BJ (cell line): ENCODE data around the gene CCDC175. TPM values are rescaled to one million over a fixed set of nuclear protein-coding genes. Genes with fewer than 3 reads are reported as not detected.

Source experiments
- CTCF ChIA-PET: fragments of 350-600 bp; formaldehyde crosslinking; extraction: SDS; loops from one replicate; lab custom pipeline; 2021; ENCODE audit warnings: antibody characterized with exemption, inconsistent platforms; lab: Yijun Ruan, JAX
- POLR2A ChIA-PET: fragments of 300-600 bp; sonication (Branson Sonifier 250); formaldehyde crosslinking; extraction: SDS; loops from one replicate; lab custom pipeline; 2021; ENCODE audit warnings: antibody characterized with exemption; lab: Charles Lee
- DNase-seq: peaks from one replicate; pipeline ENCODE4 v3.0.0-alpha.2; 2011; ENCODE audit warnings: low read depth
- H3K27me3 ChIP-seq: 2 replicates; pipeline ENCODE4 v1.6.0; 2011; ENCODE audit warnings: low read length; ENCODE audit not compliant: control insufficient read depth, insufficient read depth
- H3K36me3 ChIP-seq: 2 replicates; pipeline ENCODE4 v1.5.1; 2011; ENCODE audit warnings: low read length; ENCODE audit not compliant: control insufficient read depth, insufficient read depth
- H3K4me3 ChIP-seq: 2 replicates; pipeline ENCODE4 v1.5.1; 2011; ENCODE audit warnings: low read depth, mild to moderate bottlenecking, control low read depth, low read length
- CTCF ChIP-seq: IDR thresholded peaks from 2 replicates; pipeline ENCODE4 v1.5.1; 2011; ENCODE audit warnings: low read depth, mild to moderate bottlenecking, control low read depth, inconsistent platforms, low read length, moderate library complexity; ENCODE audit not compliant: insufficient read depth
- polyA plus RNA-seq: library from polyadenylated mRNA; depleted of rRNA; stranded (reverse); fragments of >200 nt; gene quantifications from 2 replicates; pipeline ENCODE4 v1.2.3, GENCODE V29; 2011

Gene CCDC175
- polyA plus RNA-seq, 1 experiment = not detected

DNA sequence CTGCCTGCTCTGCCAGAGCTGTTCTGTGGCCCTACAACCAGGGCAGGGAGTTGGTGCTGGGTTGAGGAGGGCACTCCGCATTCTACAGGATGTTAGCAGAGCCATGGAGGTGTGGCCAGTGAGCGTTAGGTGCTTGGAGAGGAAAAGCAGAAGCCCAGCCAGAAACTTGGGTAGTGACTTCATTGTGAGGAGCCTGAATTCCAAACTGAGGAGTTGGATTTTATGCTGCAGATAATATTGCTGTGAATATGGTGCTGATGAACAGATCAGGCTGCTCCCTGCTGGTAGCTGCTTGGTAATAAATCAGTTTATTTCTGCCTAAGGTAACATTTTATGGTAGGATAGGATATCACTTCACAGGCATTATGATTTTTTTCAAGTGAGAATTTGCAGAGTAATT, 7.1 kb upstream of the CCDC175 start:
- H3K36me3 ChIP-seq = no peaks in the 10 kb centered on the region
- H3K4me3 ChIP-seq = no peak overlapping the region
- POLR2A ChIA-PET = no interaction called here
- CTCF ChIA-PET = interaction anchor here (0.9 to 1.5 kb wide), 2 partner anchors 14 to 77 kb away, joined by 3 read pairs; no protein-coding TSS in a partner anchor
- H3K27me3 ChIP-seq = no peaks in the 10 kb centered on the region
- DNase-seq = no peak
- no peak for TF ChIP-seq CTCF

DNA sequence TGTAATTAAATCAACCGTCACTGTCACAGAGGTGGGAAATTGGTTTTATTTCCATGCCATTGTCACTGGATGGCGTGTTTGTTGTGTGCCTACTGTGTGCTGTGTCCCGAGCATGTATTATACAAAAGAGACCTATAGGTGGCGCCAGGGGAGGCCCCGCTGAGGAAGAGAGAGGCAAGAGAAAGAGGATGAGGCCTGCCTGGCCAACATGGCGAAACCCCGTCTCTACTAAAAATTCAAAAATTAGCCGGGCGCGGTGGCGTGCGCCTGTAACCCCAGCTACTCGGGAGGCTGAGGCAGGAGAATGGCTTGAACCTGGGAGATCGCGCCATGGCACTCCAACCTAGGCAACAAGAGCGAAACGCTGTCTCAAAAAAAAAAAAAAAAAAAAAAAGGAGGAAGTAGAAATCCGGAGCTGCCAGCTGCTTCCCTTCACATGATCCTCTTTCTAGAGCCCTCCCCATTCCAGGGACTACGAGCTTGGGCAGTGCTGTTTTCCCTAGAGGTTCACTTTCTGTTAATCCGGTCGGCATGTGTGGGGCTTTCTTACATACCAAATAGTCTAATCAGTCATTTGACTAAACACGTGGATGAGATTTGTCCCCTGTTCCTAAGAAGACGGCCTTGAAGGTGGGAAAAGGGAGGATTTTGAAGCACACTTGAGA, 6.4 kb upstream of the CCDC175 start:
- Histone ChIP-seq H3K4me3 (no peak overlapping the region), H3K27me3 (no peaks in the 10 kb centered on the region), H3K36me3 (no peaks in the 10 kb centered on the region)
- TF ChIP-seq CTCF = no peak
- POLR2A ChIA-PET = no interaction called here
- no peak for DNase-seq
- CTCF ChIA-PET = no interaction called here

DNA sequence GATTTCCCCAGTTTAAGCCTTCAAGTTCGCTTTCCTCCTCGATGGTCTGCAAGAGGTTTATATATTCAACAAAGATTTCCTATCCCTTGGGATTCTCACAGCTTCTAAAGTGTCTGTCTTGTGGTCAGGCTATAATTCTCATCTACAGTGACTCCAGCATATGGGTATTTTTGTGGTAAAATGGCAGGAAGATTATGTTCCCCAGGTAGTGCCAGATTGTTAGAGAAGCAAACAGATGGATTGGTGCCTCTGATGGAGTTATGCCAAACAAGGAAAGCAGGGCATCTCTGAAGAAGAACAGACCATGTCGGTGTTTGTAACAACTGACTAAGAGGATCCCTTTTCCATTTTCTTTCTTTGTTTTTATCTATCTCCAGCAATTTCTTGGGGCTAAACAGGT, 5.5 kb upstream of the CCDC175 start:
- CTCF ChIA-PET = interaction anchor here (0.7 to 1.2 kb wide), 2 partner anchors 53 to 100 kb away, joined by 3 read pairs; no protein-coding TSS in a partner anchor

GRCh38 chr14:59580911-59581310, 4.3 kb upstream of the CCDC175 start:
- H3K4me3 ChIP-seq = no peak overlapping the region
- ChIA-PET POLR2A (no interaction called here), CTCF (interaction anchor here (1.2 kb wide), 1 partner anchor 52 kb away, joined by 3 read pairs; no protein-coding TSS in a partner anchor)
- no peaks in the 10 kb centered on the region for H3K36me3 ChIP-seq
- no peak for TF ChIP-seq CTCF
- no peak for DNase-seq
- peaks cover 2% of the 10 kb centered on the region; the same call in 1 of the 2 replicates for H3K27me3 ChIP-seq

More for the DNA sequence above, 5.5 kb upstream of the CCDC175 start:
- TF ChIP-seq CTCF = no peak
- no peaks in the 10 kb centered on the region for H3K27me3 ChIP-seq
- no peak for DNase-seq
- POLR2A ChIA-PET = no interaction called here
- H3K4me3 ChIP-seq = no peak overlapping the region
- H3K36me3 ChIP-seq = no peaks in the 10 kb centered on the region

- Histone ChIP-seq H3K4me3 (no peak overlapping the region), H3K27me3 (no peaks in the 10 kb centered on the region), H3K36me3 (no peaks in the 10 kb centered on the region)
- ChIA-PET POLR2A (no interaction called here), CTCF (interaction anchor here (0.6 to 1.5 kb wide), 5 partner anchors 14 to 1823 kb away, joined by 3 to 4 read pairs (median 3); no protein-coding TSS in a partner anchor)
- no peak for TF ChIP-seq CTCF
- DNase-seq = no peak
Observed at GRCh38 chr14:59570122-59570521, 6.5 kb downstream of the CCDC175 start.
